ENCODE data around the gene ZNF17. TPM values are rescaled to one million over a fixed set of nuclear protein-coding genes. Genes with fewer than 3 reads are reported as not detected.
A peak's percentile ranks its signal among the peaks of the same experiment; 100 is the strongest.

Gene ZNF17
- polyA plus RNA-seq, 2 of the 4 experiments (the other 2 are of a cell fraction), result 4.1 to 6.4 TPM

DNA sequence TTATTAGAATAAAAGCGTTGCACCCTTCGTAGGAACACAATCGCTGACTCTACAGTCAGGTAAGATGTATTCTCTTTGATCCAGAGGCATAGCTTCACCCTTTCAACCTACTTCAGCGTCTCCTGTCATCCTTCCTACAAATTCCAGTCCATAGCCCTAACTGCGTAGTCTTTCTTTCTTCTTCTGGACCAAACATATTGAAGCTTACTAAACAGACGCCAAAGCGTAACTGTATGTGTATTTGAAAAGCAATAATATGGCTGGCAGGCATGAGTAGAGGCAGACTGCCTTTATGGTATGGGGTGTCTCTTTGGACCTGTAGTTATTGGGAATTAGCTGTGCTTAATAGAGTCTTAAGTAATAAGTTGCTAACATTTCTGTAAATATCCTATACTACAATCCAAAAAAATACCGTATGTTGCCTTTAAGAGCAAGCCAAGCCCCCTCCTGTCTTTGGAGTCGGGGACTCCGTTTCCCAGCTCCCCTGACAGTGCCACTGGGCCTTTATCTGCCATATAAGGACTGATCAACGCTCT is 21.7 kb upstream of the ZNF17 start:
- Histone ChIP-seq H3K9me3 (peaks cover 86% of the 10 kb centered on the region), H3K27ac (peak overlapping the region; percentile 62 to 77; a peak in 5 of 6 replicates), H3K4me3 (peak overlapping the region; percentile 72), H3K4me1 (no peaks in the 10 kb centered on the region), H3K4me2 (peak overlapping the region; percentile 89)
- FAIRE-seq, result no peak
- TF ChIP-seq NR3C1 (IDR thresholded peaks at IDR 0.05) (no peak), RNF2 (IDR thresholded peaks at IDR 0.05; ENCODE audit: borderline replicate concordance, low read depth) (no peak)
- POLR2A ChIA-PET, result interaction anchor here (0.9 to 1.0 kb wide), 2 partner anchors 26 to 189 kb away, joined by 3 to 5 read pairs; partner anchors contain the start of genes TRAPPC2B, ZNF416 and ZNF547
- WGBS (ENCODE audit: missing lambda C conversion rate), result 55% methylated on average over 11 of the region's 11 CpGs
- ATAC-seq, result no peak
- CTCF ChIA-PET, result interaction anchor here (0.6 kb wide), 1 partner anchor 1131 kb away, joined by 3 read pairs; the partner anchor contains the start of gene ZBTB45
- DNase-seq (ENCODE audit: low read depth in 1 of 2, low spot score in 1 of 2), result no peak

DNA sequence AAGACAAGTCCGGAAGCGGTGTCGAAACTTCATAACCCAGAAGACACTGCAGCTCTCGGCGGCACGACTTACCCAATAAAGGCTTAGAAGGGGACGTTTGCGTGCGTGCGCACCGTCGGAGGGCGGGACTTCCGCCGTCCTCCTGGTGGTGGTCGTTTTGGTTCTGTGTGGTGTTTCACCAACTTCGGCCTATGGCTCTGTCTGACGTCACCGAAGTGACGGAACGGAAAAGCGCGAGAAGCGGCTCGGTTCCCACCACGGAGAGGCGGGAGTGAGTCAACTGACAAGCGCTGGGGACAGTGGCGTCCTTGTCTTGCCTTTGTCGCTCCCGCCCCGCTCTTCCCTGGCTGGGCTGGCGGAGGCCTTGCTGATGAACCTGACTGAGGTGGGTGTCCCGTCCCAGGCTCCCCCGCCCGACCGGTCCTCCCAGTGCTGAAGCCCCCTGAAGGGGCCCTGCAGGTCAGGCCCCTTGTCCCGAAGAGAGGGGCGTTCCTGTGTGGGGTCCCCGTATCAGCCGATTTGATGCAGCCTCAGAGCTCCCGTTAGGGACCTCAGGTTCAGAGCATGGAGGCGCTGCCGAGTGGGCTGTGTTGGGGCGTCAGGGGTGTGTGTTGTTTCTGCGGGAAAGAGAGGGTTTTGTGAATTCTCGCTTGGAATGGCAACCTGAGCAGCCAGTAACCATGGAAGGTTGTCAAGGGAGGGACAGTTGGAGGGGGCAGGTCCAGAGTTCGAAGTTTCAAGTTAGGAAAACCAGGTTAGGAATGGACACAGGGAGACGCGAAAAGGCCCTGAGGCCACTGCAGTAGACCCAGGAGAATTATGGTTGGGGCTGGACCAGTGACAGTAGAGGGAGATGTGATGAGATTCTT is 21.0 kb upstream of the ZNF17 start, which contains the start of gene ZNF548:
Gene ZNF548, plus strand, starts transcription at position 125 of the 869 bp plus-strand sequence. Its CDS starts 246 bp downstream, at position 371.
- ChIA-PET POLR2A (interaction anchor here (0.9 to 1.0 kb wide), 2 partner anchors 27 to 189 kb away, joined by 3 to 5 read pairs; partner anchors contain the start of genes TRAPPC2B, ZNF416 and ZNF547), CTCF (interaction anchor here (0.6 kb wide), 1 partner anchor 1130 kb away, joined by 3 read pairs; the partner anchor contains the start of gene ZBTB45)
- peaks cover 85% of the 10 kb centered on the region for H3K9me3 ChIP-seq
- peak within 1 kb of the TSS; percentile 89 for H3K4me2 ChIP-seq
- WGBS (ENCODE audit: missing lambda C conversion rate), result 11% methylated on average over 44 of the region's 50 CpGs
- peak within 1 kb of the TSS; percentile 62 to 77 for H3K27ac ChIP-seq
- H3K4me3 ChIP-seq, result peak within 1 kb of the TSS; percentile 72
- DNase-seq (ENCODE audit: low read depth in 1 of 2, low spot score in 1 of 2) (peak; percentile 85 to 98), ATAC-seq (peak; percentile 97 to 99), FAIRE-seq (peak; percentile 95)
- H3K4me1 ChIP-seq, result no peaks in the 10 kb centered on the region
- TF ChIP-seq BHLHE40 (IDR thresholded peaks at IDR 0.05; ENCODE audit: low read depth, low read length), result no peak
- no peak for TF ChIP-seq EHMT2 (IDR thresholded peaks at IDR 0.05; ENCODE audit: low read depth)
- TF ChIP-seq RCOR1 (IDR thresholded peaks at IDR 0.05; ENCODE audit: low read depth, low read length), result no peak
- TF ChIP-seq ESRRA (IDR thresholded peaks at IDR 0.05; ENCODE audit: borderline replicate concordance, low read length), result no peak
- TF ChIP-seq RAD21 (conservative IDR thresholded peaks at IDR 0.05 in 1 of 2, IDR thresholded peaks at IDR 0.05 in 1 of 2), result no peak; a peak in 1 of 5 replicates
- TF ChIP-seq EP300 (IDR thresholded peaks at IDR 0.05), result no peak
- TF ChIP-seq, protein P1, sequence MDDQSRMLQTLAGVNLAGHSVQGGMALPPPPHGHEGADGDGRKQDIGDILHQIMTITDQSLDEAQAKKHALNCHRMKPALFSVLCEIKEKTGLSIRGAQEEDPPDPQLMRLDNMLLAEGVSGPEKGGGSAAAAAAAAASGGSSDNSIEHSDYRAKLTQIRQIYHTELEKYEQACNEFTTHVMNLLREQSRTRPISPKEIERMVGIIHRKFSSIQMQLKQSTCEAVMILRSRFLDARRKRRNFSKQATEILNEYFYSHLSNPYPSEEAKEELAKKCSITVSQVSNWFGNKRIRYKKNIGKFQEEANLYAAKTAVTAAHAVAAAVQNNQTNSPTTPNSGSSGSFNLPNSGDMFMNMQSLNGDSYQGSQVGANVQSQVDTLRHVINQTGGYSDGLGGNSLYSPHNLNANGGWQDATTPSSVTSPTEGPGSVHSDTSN (IDR thresholded peaks at IDR 0.05), result no peak
- TF ChIP-seq, protein P2, sequence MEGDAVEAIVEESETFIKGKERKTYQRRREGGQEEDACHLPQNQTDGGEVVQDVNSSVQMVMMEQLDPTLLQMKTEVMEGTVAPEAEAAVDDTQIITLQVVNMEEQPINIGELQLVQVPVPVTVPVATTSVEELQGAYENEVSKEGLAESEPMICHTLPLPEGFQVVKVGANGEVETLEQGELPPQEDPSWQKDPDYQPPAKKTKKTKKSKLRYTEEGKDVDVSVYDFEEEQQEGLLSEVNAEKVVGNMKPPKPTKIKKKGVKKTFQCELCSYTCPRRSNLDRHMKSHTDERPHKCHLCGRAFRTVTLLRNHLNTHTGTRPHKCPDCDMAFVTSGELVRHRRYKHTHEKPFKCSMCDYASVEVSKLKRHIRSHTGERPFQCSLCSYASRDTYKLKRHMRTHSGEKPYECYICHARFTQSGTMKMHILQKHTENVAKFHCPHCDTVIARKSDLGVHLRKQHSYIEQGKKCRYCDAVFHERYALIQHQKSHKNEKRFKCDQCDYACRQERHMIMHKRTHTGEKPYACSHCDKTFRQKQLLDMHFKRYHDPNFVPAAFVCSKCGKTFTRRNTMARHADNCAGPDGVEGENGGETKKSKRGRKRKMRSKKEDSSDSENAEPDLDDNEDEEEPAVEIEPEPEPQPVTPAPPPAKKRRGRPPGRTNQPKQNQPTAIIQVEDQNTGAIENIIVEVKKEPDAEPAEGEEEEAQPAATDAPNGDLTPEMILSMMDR (IDR thresholded peaks at IDR 0.05), result no peak
- TF ChIP-seq NR3C1 (IDR thresholded peaks at IDR 0.05), result no peak
- TF ChIP-seq CEBPB (IDR thresholded peaks at IDR 0.05), result peak in 1 of 2 experiments; percentile 71; a peak in 2 of 4 replicates
- TF ChIP-seq, protein P3, sequence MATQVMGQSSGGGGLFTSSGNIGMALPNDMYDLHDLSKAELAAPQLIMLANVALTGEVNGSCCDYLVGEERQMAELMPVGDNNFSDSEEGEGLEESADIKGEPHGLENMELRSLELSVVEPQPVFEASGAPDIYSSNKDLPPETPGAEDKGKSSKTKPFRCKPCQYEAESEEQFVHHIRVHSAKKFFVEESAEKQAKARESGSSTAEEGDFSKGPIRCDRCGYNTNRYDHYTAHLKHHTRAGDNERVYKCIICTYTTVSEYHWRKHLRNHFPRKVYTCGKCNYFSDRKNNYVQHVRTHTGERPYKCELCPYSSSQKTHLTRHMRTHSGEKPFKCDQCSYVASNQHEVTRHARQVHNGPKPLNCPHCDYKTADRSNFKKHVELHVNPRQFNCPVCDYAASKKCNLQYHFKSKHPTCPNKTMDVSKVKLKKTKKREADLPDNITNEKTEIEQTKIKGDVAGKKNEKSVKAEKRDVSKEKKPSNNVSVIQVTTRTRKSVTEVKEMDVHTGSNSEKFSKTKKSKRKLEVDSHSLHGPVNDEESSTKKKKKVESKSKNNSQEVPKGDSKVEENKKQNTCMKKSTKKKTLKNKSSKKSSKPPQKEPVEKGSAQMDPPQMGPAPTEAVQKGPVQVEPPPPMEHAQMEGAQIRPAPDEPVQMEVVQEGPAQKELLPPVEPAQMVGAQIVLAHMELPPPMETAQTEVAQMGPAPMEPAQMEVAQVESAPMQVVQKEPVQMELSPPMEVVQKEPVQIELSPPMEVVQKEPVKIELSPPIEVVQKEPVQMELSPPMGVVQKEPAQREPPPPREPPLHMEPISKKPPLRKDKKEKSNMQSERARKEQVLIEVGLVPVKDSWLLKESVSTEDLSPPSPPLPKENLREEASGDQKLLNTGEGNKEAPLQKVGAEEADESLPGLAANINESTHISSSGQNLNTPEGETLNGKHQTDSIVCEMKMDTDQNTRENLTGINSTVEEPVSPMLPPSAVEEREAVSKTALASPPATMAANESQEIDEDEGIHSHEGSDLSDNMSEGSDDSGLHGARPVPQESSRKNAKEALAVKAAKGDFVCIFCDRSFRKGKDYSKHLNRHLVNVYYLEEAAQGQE (IDR thresholded peaks at IDR 0.05), result no peak
- TF ChIP-seq HOXA7 (CRISPR knock-in tag; IDR thresholded peaks at IDR 0.05), result no peak
- TF ChIP-seq JUNB (IDR thresholded peaks at IDR 0.05), result no peak
- no peak for TF ChIP-seq NPAS2 (CRISPR knock-in tag; IDR thresholded peaks at IDR 0.05; ENCODE audit: borderline replicate concordance)
- TF ChIP-seq, protein P4, sequence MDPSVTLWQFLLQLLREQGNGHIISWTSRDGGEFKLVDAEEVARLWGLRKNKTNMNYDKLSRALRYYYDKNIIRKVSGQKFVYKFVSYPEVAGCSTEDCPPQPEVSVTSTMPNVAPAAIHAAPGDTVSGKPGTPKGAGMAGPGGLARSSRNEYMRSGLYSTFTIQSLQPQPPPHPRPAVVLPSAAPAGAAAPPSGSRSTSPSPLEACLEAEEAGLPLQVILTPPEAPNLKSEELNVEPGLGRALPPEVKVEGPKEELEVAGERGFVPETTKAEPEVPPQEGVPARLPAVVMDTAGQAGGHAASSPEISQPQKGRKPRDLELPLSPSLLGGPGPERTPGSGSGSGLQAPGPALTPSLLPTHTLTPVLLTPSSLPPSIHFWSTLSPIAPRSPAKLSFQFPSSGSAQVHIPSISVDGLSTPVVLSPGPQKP (IDR thresholded peaks at IDR 0.05; ENCODE audit: low read depth, low read length), result 0 out of 2 replicates have a peak, but pooled peaks have one; percentile 15
- peak; percentile 71 for TF ChIP-seq CHD2 (IDR thresholded peaks at IDR 0.05; ENCODE audit: low read length, partially characterized antibody)
- TF ChIP-seq, protein P5, sequence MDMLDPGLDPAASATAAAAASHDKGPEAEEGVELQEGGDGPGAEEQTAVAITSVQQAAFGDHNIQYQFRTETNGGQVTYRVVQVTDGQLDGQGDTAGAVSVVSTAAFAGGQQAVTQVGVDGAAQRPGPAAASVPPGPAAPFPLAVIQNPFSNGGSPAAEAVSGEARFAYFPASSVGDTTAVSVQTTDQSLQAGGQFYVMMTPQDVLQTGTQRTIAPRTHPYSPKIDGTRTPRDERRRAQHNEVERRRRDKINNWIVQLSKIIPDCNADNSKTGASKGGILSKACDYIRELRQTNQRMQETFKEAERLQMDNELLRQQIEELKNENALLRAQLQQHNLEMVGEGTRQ (IDR thresholded peaks at IDR 0.05), result no peak
- no peak for TF ChIP-seq CHD4 (IDR thresholded peaks at IDR 0.05; ENCODE audit: borderline replicate concordance)
- TF ChIP-seq TP53 (CRISPR knock-in tag; IDR thresholded peaks at IDR 0.05), result no peak
- TF ChIP-seq, protein P6, sequence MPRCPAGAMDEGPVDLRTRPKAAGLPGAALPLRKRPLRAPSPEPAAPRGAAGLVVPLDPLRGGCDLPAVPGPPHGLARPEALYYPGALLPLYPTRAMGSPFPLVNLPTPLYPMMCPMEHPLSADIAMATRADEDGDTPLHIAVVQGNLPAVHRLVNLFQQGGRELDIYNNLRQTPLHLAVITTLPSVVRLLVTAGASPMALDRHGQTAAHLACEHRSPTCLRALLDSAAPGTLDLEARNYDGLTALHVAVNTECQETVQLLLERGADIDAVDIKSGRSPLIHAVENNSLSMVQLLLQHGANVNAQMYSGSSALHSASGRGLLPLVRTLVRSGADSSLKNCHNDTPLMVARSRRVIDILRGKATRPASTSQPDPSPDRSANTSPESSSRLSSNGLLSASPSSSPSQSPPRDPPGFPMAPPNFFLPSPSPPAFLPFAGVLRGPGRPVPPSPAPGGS (IDR thresholded peaks at IDR 0.05), result no peak
- no peak for TF ChIP-seq ZNF302 (CRISPR knock-in tag; IDR thresholded peaks at IDR 0.05)
- no peak for TF ChIP-seq CBX8 (IDR thresholded peaks at IDR 0.05)
